Stomach (tissue), 9 donors: ENCODE results near the gene ZFP64. TPM values are rescaled to one million over a fixed set of nuclear protein-coding genes. Genes with fewer than 3 reads are reported as not detected.
"Not testable (repeated sequence)": the region's sequence is repeated elsewhere in the genome, so short reads cannot be mapped to it uniquely, and the experiment has no call there.

ENCODE experiments used
- DNase-seq, 2 donors: peaks; one replicate each; pipeline versions ENCODE4 v3.0.0 to v3.0.0-alpha.2; 2013 to 2019
- H3K27ac ChIP-seq, 5 donors: fragments of 200-600 bp in 4 of 5; sonication (generic) in 4 of 5; one replicate each; pipeline ENCODE4 v1.5.1; 2013 to 2019; ENCODE audit warnings: mild to moderate bottlenecking in 1 of 5, moderate library complexity in 1 of 5
- H3K27me3 ChIP-seq, 3 donors: fragments of 200-600 bp; sonication (generic); one replicate each; pipeline ENCODE4 v1.5.1; 2017 to 2019; ENCODE audit warnings: mixed run types in 1 of 3
- H3K36me3 ChIP-seq, 4 donors: fragments of 200-600 bp; sonication (generic); 1 replicate in 3 of 4; 2 replicates in 1 of 4; pipeline ENCODE4 v1.5.1; 2016 to 2019
- H3K4me1 ChIP-seq, 4 donors: fragments of 200-600 bp; sonication (generic); one replicate each; pipeline ENCODE4 v1.5.1; 2016 to 2019
- H3K4me3 ChIP-seq, 4 donors: fragments of 200-600 bp; sonication (generic) in 3 of 4; one replicate each; pipeline ENCODE4 v1.5.1; 2016 to 2019; ENCODE audit warnings: mild to moderate bottlenecking in 1 of 4
- H3K9me3 ChIP-seq, 4 donors: fragments of 200-600 bp; sonication (generic); one replicate each; pipeline ENCODE4 v1.5.1; 2016 to 2019
- EP300 ChIP-seq: sonication (generic); formaldehyde crosslinking; IDR thresholded peaks from one replicate; pipeline ENCODE4 v1.6.1; 2017; ENCODE audit warnings: antibody characterized with exemption
- POLR2A ChIP-seq, 4 donors: fragments of 450-650 bp; IDR thresholded peaks; one replicate each; pipeline ENCODE4 v1.6.1; 2016; ENCODE audit warnings: antibody characterized with exemption in 4 of 4, control low read depth in 2 of 4, mild to moderate bottlenecking in 1 of 4, moderate library complexity in 1 of 4
- POLR2AphosphoS5 ChIP-seq, 3 donors: sonication (generic); formaldehyde crosslinking; IDR thresholded peaks; one replicate each; pipeline ENCODE4 v1.6.1; 2016; ENCODE audit warnings: antibody characterized with exemption in 3 of 3
- WGBS, 5 donors: extraction: QIAGEN DNeasy Blood & Tissue Kit in 3 of 5; methylation state at CpG; one replicate each; pipeline versions ENCODE4 v1.1.5 to v1.1.7; 2013 to 2018; 5-methylcytosine and 5-hydroxymethylcytosine counted together
- intact Hi-C: fragments of 100-400 bp; cut with DNase I; formaldehyde crosslinking; loops from one replicate; pipeline ENCODE4 v1.15.1; 2023; ENCODE audit warnings: low total_unique reads
- polyA plus RNA-seq, 3 donors: library from polyadenylated mRNA; stranded (reverse); fragments of 200-250 nt; gene quantifications; one replicate each; pipeline ENCODE4 v1.2.3, GENCODE V29; 2013
- total RNA-seq, 5 donors: library from RNA; depleted of rRNA; stranded (reverse); fragments of >200 nt; gene quantifications; one replicate each; pipeline versions ENCODE4 v1.1.0 to v1.2.3, GENCODE V29; 2014 to 2016
- TF ChIP-seq, protein P1 (sequence below), 7 experiments: fragments of 450-650 bp in 4 of 7; fragments of 200-600 bp in 3 of 7; sonication (generic) in 3 of 7; IDR thresholded peaks; one replicate each; pipeline ENCODE4 v1.5.1; 2016 to 2019; ENCODE audit warnings: antibody characterized with exemption in 7 of 7, control low read depth in 2 of 7, mild to moderate bottlenecking in 1 of 7
- donor health status: healthy with polysubstance abuse.
- donor health status: Bipolar disorder and iron deficiency.
- donor health status: healthy.

The ZFP64 gene
- total and polyA plus RNA-seq, 8 donors, result 3.4 to 40.0 (median 8.9) TPM

GRCh38 chr20:52226370-52226769 is 34.8 kb upstream of the ZFP64 start:
- 15 to 27% (median 21%) methylated on average over 3 of the region's 3 CpGs for WGBS, 5 donors
- peak in 1 of 2 donors; percentile 29 for DNase-seq
- Histone ChIP-seq H3K36me3 (no peaks in the 10 kb centered on the region), H3K27me3 (peaks cover 0 to 12% (median 0%) of the 10 kb centered on the region in 3 donors), H3K9me3 (peaks cover 0 to 6% (median 3%) of the 10 kb centered on the region in 4 donors), H3K27ac (no peak overlapping the region), H3K4me1 (peaks cover 0 to 15% (median 7%) of the 10 kb centered on the region in 4 donors), H3K4me3 (no peak overlapping the region)
- TF ChIP-seq EP300 (no peak), POLR2A (IDR thresholded peaks at IDR 0.05) (no peak), POLR2AphosphoS5 (IDR thresholded peaks at IDR 0.05) (no peak)
- TF ChIP-seq, protein P1, sequence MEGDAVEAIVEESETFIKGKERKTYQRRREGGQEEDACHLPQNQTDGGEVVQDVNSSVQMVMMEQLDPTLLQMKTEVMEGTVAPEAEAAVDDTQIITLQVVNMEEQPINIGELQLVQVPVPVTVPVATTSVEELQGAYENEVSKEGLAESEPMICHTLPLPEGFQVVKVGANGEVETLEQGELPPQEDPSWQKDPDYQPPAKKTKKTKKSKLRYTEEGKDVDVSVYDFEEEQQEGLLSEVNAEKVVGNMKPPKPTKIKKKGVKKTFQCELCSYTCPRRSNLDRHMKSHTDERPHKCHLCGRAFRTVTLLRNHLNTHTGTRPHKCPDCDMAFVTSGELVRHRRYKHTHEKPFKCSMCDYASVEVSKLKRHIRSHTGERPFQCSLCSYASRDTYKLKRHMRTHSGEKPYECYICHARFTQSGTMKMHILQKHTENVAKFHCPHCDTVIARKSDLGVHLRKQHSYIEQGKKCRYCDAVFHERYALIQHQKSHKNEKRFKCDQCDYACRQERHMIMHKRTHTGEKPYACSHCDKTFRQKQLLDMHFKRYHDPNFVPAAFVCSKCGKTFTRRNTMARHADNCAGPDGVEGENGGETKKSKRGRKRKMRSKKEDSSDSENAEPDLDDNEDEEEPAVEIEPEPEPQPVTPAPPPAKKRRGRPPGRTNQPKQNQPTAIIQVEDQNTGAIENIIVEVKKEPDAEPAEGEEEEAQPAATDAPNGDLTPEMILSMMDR (IDR thresholded peaks at IDR 0.05), result no peak
- intact Hi-C loops, result no loop called here

- 40 to 61% (median 59%) methylated on average over 3 of the region's 3 CpGs for WGBS, 5 donors
- DNase-seq, result peak in 1 of 2 donors; percentile 13
- Histone ChIP-seq H3K4me3 (no peak overlapping the region), H3K9me3 (peaks cover 9 to 20% (median 15%) of the 10 kb centered on the region in 4 donors), H3K27ac (no peak overlapping the region), H3K27me3 (peaks cover 0 to 12% (median 0%) of the 10 kb centered on the region in 3 donors), H3K36me3 (no peaks in the 10 kb centered on the region), H3K4me1 (peaks cover 0 to 2% (median under 1%) of the 10 kb centered on the region in 4 donors)
- no peak for TF ChIP-seq EP300
- TF ChIP-seq POLR2AphosphoS5 (IDR thresholded peaks at IDR 0.05), result no peak
- TF ChIP-seq, protein P1 (IDR thresholded peaks at IDR 0.05), result no peak
- TF ChIP-seq POLR2A (IDR thresholded peaks at IDR 0.05), result no peak
- intact Hi-C loops, result no loop called here
Measured at GRCh38 chr20:52224920-52225319, 33.3 kb upstream of the ZFP64 start.

- H3K4me3 ChIP-seq, H3K4me1 ChIP-seq, H3K27me3 ChIP-seq, intact Hi-C loops, H3K27ac ChIP-seq, H3K36me3 ChIP-seq, DNase-seq: not testable (repeated sequence)
- WGBS, 5 donors, result 85 to 94% (median 91%) methylated on average over 4 of the region's 4 CpGs
- peaks cover 9 to 31% (median 23%) of the 10 kb centered on the region in 4 donors for H3K9me3 ChIP-seq
Measured at GRCh38 chr20:52221362-52221761, 29.8 kb upstream of the ZFP64 start.

GRCh38 chr20:52220891-52221290 is 29.3 kb upstream of the ZFP64 start:
- DNase-seq, H3K36me3 ChIP-seq, H3K4me3 ChIP-seq, H3K27ac ChIP-seq, H3K27me3 ChIP-seq, intact Hi-C loops, H3K4me1 ChIP-seq: not testable (repeated sequence)
- H3K9me3 ChIP-seq, result peaks cover 9 to 31% (median 24%) of the 10 kb centered on the region in 4 donors

DNA sequence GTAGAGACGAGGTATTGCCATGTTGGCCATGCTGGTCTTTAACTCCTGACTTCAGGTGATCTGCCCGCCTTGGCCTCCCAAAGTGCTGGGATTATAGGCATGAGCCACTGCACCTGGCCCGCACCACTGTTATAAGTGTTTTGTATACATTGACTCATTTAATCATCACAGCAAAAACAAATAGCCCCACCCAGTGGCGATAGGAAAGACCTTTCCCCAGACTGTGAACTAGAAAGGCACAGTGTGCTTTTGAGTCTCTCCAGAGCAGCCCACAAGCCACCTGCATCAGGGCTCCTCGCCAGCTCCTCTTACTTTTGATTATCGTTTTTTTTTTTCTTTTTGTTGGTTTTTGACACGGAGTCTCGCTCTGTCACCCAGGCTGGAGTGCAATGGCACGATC is 27.9 kb upstream of the ZFP64 start:
- Histone ChIP-seq H3K4me1 (no peaks in the 10 kb centered on the region), H3K27me3 (no peaks in the 10 kb centered on the region), H3K4me3 (no peak overlapping the region), H3K36me3 (no peaks in the 10 kb centered on the region), H3K27ac (no peak overlapping the region), H3K9me3 (peaks cover 9 to 31% (median 24%) of the 10 kb centered on the region in 4 donors)
- TF ChIP-seq POLR2AphosphoS5 (IDR thresholded peaks at IDR 0.05) (no peak), EP300 (no peak), POLR2A (IDR thresholded peaks at IDR 0.05) (no peak)
- TF ChIP-seq, protein P1 (IDR thresholded peaks at IDR 0.05), result no peak
- intact Hi-C loops, result no loop called here
- WGBS, 5 donors, result 61 to 75% (median 65%) methylated on average over 9 of the region's 9 CpGs
- DNase-seq, result peak in 1 of 2 donors; percentile 31
